Measurements from ENCODE around the gene GPANK1.

GRCh38 chr6:31622684-31623091 is 42.1 kb downstream of the GPANK1 start:
- TF ChIP-seq, protein P1, sequence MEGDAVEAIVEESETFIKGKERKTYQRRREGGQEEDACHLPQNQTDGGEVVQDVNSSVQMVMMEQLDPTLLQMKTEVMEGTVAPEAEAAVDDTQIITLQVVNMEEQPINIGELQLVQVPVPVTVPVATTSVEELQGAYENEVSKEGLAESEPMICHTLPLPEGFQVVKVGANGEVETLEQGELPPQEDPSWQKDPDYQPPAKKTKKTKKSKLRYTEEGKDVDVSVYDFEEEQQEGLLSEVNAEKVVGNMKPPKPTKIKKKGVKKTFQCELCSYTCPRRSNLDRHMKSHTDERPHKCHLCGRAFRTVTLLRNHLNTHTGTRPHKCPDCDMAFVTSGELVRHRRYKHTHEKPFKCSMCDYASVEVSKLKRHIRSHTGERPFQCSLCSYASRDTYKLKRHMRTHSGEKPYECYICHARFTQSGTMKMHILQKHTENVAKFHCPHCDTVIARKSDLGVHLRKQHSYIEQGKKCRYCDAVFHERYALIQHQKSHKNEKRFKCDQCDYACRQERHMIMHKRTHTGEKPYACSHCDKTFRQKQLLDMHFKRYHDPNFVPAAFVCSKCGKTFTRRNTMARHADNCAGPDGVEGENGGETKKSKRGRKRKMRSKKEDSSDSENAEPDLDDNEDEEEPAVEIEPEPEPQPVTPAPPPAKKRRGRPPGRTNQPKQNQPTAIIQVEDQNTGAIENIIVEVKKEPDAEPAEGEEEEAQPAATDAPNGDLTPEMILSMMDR (IDR thresholded peaks at IDR 0.05; ENCODE audit: insufficient read depth, low read length, poor library complexity, severe bottlenecking) = no peak
- no peak for TF ChIP-seq EZH2phosphoT487 (conservative IDR thresholded peaks at IDR 0.05; ENCODE audit: low read length)
